Activated CD8-positive, alpha-beta T cell treated with anti-CD3 and anti-CD28 coated beads, Interleukin-2, amount 10 ng/mL, durations not matched to agents 7 days and 5 days (primary cell): ENCODE data around the gene ZNF507. TPM values are rescaled to one million over a fixed set of nuclear protein-coding genes. Genes with fewer than 3 reads are reported as not detected.

Experiments
- ATAC-seq: fragments of 150-1000 bp; cut with Tn5 transposase; one replicate; pipeline ENCODE4 v1.10.0; 2021; ENCODE audit warnings: moderate library complexity
- CTCF ChIA-PET: fragments of 350-600 bp; sonication (Branson Sonifier 250); formaldehyde crosslinking; loops from one replicate; lab custom pipeline; 2021; ENCODE audit warnings: antibody characterized with exemption; lab: Charles Lee
- POLR2A ChIA-PET: fragments of 350-600 bp; sonication (Branson Sonifier 250); formaldehyde crosslinking; loops from one replicate; lab custom pipeline; 2021; ENCODE audit warnings: antibody characterized with exemption; lab: Charles Lee
- DNase-seq: peaks from one replicate; pipeline ENCODE4 v3.0.0-alpha.2; 2020
- H3K27ac Mint-ChIP-seq: one replicate; pipeline ENCODE4 v1.8.0; 2021; ENCODE audit warnings: mild to moderate bottlenecking, mixed read lengths
- H3K27me3 Mint-ChIP-seq: one replicate; pipeline ENCODE4 v1.8.0; 2021; ENCODE audit warnings: low read depth, mixed read lengths
- H3K36me3 Mint-ChIP-seq: one replicate; pipeline ENCODE4 v1.8.0; 2021; ENCODE audit warnings: low read depth, mixed read lengths
- H3K4me1 Mint-ChIP-seq: one replicate; pipeline ENCODE4 v1.8.0; 2021; ENCODE audit warnings: low read depth, mixed read lengths
- H3K4me3 Mint-ChIP-seq: one replicate; pipeline ENCODE4 v1.8.0; 2021; ENCODE audit warnings: mild to moderate bottlenecking, mixed read lengths
- H3K9me3 Mint-ChIP-seq: one replicate; pipeline ENCODE4 v1.8.0; 2022; ENCODE audit warnings: mixed read lengths; ENCODE audit not compliant: insufficient read depth
- total RNA-seq, 2 experiments: library from RNA; stranded (reverse); gene quantifications; one replicate each; pipeline ENCODE4 v1.2.3, GENCODE V29; 2021

ZNF507 gene
- total RNA-seq, 2 experiments from 2014 or later, result 25.8 to 28.0 TPM

DNA sequence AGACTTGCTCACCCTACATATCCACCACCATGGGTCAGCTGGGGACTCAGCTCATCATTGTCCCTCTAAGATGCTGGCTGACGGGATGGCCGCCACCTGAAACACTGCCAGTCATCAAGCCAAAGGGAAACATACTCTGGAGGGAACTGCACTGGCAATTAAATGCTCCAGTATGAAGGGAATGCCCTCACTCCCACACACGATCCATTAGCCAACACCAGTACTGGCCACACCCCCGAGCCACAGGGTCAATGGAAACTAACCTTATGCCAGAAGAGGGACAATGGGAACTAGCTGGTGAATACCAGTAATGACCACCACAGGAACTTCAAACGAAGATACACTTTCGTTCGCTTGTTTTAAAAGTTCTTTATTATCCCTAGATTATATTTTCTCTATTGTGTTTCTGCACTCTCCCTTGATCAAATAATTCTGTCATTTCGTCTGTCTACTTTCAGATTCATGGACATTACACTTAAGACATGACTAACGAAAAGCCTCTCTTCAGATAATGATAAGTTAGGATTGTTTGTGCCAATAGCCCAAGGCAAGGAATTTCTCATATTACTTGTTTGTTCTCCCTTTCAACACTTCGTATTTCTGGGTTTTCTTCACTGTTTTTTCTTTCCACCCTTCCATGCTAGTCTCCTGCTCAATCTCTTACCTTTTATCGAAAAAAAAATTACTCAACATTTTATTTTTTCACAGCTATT, 1.7 kb upstream of the ZNF507 start:
- peaks cover 3% of the 10 kb centered on the region for H3K9me3 Mint-ChIP-seq
- no peak overlapping the region for H3K4me3 Mint-ChIP-seq
- DNase-seq (no peak), ATAC-seq (no peak)
- peaks cover 14% of the 10 kb centered on the region for H3K36me3 Mint-ChIP-seq
- peaks cover 5% of the 10 kb centered on the region for H3K27me3 Mint-ChIP-seq
- H3K27ac Mint-ChIP-seq, result no peak overlapping the region
- ChIA-PET CTCF (no interaction called here), POLR2A (no interaction called here)
- peaks cover 14% of the 10 kb centered on the region for H3K4me1 Mint-ChIP-seq

DNA sequence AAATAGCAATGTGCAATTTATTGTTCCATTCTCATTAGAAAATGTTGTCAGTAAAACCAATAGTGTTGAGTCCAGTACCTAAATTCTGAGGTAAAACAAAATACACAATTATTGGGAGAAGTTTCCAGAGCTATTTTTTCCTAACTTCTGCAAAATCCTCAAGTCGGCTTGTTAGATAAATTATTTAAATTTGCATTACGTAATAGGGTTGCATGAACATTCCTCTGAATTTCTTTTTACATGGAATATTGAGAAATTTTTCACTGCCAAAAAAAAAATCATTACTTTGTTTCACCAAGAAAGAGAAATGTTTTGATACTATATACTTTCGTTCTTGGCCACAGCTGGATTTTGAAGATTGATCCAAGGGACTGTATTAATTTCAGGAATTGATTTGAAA, 1.5 kb downstream of the ZNF507 start:
- peaks cover 3% of the 10 kb centered on the region for H3K9me3 Mint-ChIP-seq
- CTCF ChIA-PET, result interaction anchor here (0.7 to 1.2 kb wide), 2 partner anchors 10 to 28 kb away, joined by 3 read pairs; no protein-coding TSS in a partner anchor
- POLR2A ChIA-PET, result interaction anchor here (0.6 to 2.2 kb wide), 4 partner anchors 21 to 84 kb away, joined by 3 to 15 read pairs (median 4); partner anchors contain the start of gene DPY19L3
- peaks cover 38% of the 10 kb centered on the region for H3K36me3 Mint-ChIP-seq
- H3K27me3 Mint-ChIP-seq, result peaks cover 5% of the 10 kb centered on the region
- no peak overlapping the region for H3K27ac Mint-ChIP-seq
- DNase-seq (no peak), ATAC-seq (no peak)
- peak overlapping the region; percentile 95 for H3K4me3 Mint-ChIP-seq
- H3K4me1 Mint-ChIP-seq, result peaks cover 41% of the 10 kb centered on the region

DNA sequence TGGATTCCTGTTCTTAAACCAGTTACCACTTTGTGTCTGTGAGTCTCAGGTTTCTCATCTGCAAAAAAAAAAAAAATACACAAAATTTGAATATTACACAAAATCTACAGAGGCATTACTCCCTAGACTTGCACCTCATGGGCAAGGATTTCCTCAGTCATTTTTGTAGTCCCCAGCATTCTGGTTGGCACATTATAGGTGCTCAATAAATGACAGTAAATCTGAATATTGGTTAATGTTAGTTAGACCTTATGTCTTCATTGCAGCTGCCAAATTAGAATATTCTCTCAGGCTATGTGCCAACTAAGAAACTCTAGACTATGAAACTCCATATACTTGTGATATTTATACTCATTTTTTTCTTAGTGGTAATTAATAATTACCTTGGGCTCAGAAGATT, 2.2 kb downstream of the ZNF507 start:
- ChIA-PET CTCF (interaction anchor here (1.2 kb wide), 1 partner anchor 10 kb away, joined by 3 read pairs; no protein-coding TSS in a partner anchor), POLR2A (interaction anchor here (2.2 kb wide), 1 partner anchor 57 kb away, joined by 15 read pairs; the partner anchor contains the start of gene DPY19L3)
- H3K4me1 Mint-ChIP-seq, result peaks cover 47% of the 10 kb centered on the region
- ATAC-seq (no peak), DNase-seq (no peak)
- H3K36me3 Mint-ChIP-seq, result peaks cover 44% of the 10 kb centered on the region
- peak overlapping the region; percentile 95 for H3K4me3 Mint-ChIP-seq
- peaks cover 3% of the 10 kb centered on the region for H3K9me3 Mint-ChIP-seq
- no peak overlapping the region for H3K27ac Mint-ChIP-seq
- peaks cover 5% of the 10 kb centered on the region for H3K27me3 Mint-ChIP-seq

DNA sequence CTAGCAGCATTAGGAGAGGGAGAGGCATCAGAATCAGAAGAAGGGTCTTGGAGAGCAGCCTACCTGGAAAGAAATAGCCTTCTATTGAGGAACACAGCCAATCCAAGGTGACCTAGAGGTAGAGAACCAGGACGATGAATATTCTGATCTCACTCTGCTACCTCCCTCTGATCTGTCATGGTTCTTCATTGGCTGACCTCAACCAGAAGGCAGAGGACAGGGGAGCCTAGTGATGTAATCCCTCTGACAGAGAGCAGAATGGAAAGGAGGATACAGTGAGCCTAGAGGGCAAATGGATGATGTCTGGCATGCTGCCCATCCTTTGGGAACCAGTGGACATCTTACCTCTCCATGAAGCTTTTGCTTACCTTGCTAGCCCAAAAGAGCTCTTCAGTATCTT, 3.6 kb downstream of the ZNF507 start:
- Mint-ChIP-seq H3K4me3 (no peak overlapping the region), H3K36me3 (peaks cover 59% of the 10 kb centered on the region), H3K4me1 (peaks cover 49% of the 10 kb centered on the region), H3K27me3 (no peaks in the 10 kb centered on the region), H3K27ac (no peak overlapping the region), H3K9me3 (peaks cover 3% of the 10 kb centered on the region)
- ChIA-PET CTCF (no interaction called here), POLR2A (no interaction called here)
- DNase-seq (no peak), ATAC-seq (no peak)

DNA sequence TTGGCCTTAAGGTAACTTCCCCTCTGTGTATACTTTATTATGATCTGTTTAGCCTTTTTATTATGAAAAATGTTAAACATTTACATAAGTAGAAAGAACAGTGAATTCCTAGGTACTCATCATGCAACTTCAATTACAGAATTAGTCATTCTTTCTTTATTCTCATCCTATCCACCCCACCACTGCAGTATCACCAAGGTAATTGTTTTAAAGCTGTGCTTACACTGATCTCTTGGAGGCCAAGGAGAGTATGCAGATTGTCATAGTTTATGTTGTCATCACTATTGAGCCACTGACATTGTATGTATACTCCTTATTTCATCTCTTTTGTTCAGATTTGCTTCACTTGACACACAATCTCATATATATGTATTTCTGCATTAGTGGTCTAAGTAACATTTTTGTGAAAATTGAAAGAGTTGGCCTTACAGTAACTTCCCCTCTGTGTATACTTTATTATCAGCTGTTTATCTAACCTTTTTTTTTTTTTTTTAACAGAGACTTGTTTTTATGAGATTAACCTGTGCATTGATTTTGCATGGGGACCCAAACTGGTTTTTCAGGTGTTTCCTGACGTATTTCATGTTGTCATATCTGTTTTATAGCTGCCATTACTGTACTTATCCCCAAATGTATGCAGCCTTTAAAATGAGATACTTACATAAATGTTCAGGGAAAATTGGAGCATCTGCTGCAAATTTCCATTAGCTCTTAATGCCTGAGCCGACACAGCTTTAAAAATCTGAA, 4.5 kb downstream of the ZNF507 start:
- peaks cover 67% of the 10 kb centered on the region for H3K36me3 Mint-ChIP-seq
- no peak for DNase-seq
- H3K27ac Mint-ChIP-seq, result no peak overlapping the region
- peaks cover 46% of the 10 kb centered on the region for H3K4me1 Mint-ChIP-seq
- H3K4me3 Mint-ChIP-seq, result no peak overlapping the region
- ATAC-seq, result no peak
- POLR2A ChIA-PET, result no interaction called here
- H3K9me3 Mint-ChIP-seq, result no peaks in the 10 kb centered on the region
- CTCF ChIA-PET, result no interaction called here
- H3K27me3 Mint-ChIP-seq, result no peaks in the 10 kb centered on the region

- CTCF ChIA-PET, result no interaction called here
- H3K36me3 Mint-ChIP-seq, result peaks cover 73% of the 10 kb centered on the region
- ATAC-seq (no peak), DNase-seq (no peak)
- H3K27ac Mint-ChIP-seq, result no peak overlapping the region
- POLR2A ChIA-PET, result no interaction called here
- H3K9me3 Mint-ChIP-seq, result no peaks in the 10 kb centered on the region
- H3K27me3 Mint-ChIP-seq, result no peaks in the 10 kb centered on the region
- H3K4me3 Mint-ChIP-seq, result no peak overlapping the region
- peaks cover 46% of the 10 kb centered on the region for H3K4me1 Mint-ChIP-seq
Observed at GRCh38 chr19:32350471-32350865, 5.1 kb downstream of the ZNF507 start.

DNA sequence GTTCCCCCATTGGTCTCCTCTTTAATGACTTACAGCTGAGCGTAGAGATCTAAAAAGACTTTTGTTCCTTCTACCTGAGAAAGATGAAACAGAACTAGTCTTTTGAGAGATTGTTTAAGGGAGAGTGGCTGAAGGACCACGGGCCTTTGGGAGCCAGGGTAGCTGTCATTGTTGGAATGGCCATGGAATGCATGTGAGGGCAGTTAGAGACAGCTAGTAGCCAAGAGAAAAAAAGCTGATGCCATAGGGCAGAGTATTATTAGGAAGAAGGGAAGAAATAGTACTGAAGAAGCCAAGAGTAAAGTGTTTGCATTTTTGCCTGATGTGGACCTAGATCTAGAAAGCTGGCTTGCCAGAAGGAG, 5.6 kb downstream of the ZNF507 start:
- Mint-ChIP-seq H3K27ac (peak overlapping the region; percentile 69), H3K9me3 (no peaks in the 10 kb centered on the region), H3K4me3 (no peak overlapping the region), H3K27me3 (no peaks in the 10 kb centered on the region), H3K36me3 (peaks cover 77% of the 10 kb centered on the region), H3K4me1 (peaks cover 46% of the 10 kb centered on the region)
- DNase-seq, result no peak
- POLR2A ChIA-PET, result no interaction called here
- no peak for ATAC-seq
- CTCF ChIA-PET, result no interaction called here

DNA sequence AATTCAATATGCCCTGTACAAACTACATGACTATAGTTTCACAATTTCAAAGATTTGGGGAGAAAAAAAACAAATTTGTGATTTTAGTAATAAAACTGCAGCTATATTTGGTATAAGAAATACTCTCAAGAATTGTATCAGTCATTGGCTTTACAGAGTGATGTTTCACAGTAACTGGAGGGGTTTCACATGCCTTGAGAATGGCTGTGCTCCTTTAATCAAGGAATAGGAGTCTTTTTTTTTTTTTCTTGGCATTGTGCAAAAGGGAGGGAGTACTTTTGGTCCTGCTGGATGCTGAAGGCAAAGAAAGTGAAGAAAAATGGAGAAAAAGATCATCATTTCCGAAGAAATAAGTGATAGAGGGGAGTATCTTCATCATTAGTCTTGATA, 6.8 kb downstream of the ZNF507 start:
- Mint-ChIP-seq H3K4me3 (no peak overlapping the region), H3K36me3 (peaks cover 80% of the 10 kb centered on the region), H3K27ac (no peak overlapping the region), H3K4me1 (peaks cover 39% of the 10 kb centered on the region), H3K9me3 (no peaks in the 10 kb centered on the region), H3K27me3 (no peaks in the 10 kb centered on the region)
- DNase-seq (no peak), ATAC-seq (no peak)
- ChIA-PET CTCF (interaction anchor here (0.6 kb wide), 1 partner anchor 1670 kb away, joined by 3 read pairs; no protein-coding TSS in a partner anchor), POLR2A (no interaction called here)

DNA sequence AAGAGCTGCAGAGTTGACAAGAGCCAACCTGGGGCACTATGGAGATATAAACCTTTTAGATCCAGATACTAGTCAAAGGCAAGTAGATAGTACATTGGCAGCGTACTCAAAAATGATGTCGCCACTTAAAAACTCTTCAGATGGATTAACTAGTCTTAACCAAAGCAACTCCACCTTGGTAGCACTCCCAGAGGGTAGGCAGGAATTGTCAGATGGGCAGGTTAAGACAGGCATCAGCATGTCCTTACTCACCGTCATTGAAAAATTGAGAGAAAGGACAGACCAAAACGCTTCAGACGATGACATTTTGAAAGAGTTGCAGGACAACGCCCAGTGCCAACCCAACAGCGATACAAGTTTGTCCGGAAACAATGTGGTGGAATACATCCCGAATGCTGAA, 8.9 kb downstream of the ZNF507 start:
- Mint-ChIP-seq H3K27ac (no peak overlapping the region), H3K9me3 (no peaks in the 10 kb centered on the region), H3K4me1 (peaks cover 30% of the 10 kb centered on the region), H3K36me3 (peaks cover 76% of the 10 kb centered on the region), H3K27me3 (no peaks in the 10 kb centered on the region), H3K4me3 (no peak overlapping the region)
- DNase-seq, result no peak
- ChIA-PET CTCF (no interaction called here), POLR2A (no interaction called here)
- no peak for ATAC-seq

DNA sequence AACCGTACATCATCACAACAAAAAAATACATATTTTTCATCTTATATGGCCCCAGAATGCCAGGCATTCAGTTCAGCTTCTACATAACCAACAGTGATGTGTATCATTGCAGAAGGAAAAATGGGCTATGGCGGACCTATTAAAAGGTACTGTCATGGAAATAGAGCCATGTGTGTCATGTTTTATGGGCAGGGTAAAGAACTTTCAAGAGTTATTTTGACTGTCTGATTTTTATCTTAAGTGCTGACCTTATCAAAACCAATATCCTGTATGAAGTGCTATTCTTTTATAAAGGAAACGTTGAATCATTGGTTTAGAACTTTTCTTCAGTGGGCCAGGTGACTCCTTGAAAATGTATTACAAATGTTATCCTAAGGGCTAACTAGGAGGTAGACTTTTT, 9.9 kb downstream of the ZNF507 start:
- Mint-ChIP-seq H3K4me3 (no peak overlapping the region), H3K27ac (no peak overlapping the region), H3K9me3 (no peaks in the 10 kb centered on the region), H3K4me1 (peaks cover 21% of the 10 kb centered on the region), H3K36me3 (peaks cover 74% of the 10 kb centered on the region), H3K27me3 (no peaks in the 10 kb centered on the region)
- no peak for DNase-seq
- no peak for ATAC-seq
- POLR2A ChIA-PET, result interaction anchor here (0.8 kb wide), 1 partner anchor 10 kb away, joined by 5 read pairs; the partner anchor contains the start of gene ZNF507
- CTCF ChIA-PET, result interaction anchor here (0.7 kb wide), 1 partner anchor 50 kb away, joined by 3 read pairs; the partner anchor contains the start of gene DPY19L3

DNA sequence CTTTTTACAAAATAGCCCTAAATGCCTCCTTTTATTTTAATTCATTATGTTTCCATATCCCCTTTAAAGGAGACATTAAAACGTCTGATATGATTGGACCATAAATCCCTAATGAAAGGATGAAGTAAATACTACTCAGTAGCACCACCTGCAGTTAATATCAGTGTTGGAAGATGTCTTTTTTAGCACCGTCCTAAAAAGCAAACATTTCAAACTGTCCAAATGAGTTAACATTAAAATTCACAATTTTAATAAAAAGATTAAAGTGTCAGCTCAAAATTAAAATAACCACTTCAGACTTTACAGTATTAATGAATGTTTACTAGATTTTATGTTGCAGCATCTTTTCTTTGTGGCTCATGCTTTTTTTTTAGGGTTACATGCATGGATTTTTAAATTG, 12.3 kb downstream of the ZNF507 start:
- Mint-ChIP-seq H3K4me3 (no peak overlapping the region), H3K4me1 (peaks cover under 1% of the 10 kb centered on the region)
- POLR2A ChIA-PET, result no interaction called here

DNA sequence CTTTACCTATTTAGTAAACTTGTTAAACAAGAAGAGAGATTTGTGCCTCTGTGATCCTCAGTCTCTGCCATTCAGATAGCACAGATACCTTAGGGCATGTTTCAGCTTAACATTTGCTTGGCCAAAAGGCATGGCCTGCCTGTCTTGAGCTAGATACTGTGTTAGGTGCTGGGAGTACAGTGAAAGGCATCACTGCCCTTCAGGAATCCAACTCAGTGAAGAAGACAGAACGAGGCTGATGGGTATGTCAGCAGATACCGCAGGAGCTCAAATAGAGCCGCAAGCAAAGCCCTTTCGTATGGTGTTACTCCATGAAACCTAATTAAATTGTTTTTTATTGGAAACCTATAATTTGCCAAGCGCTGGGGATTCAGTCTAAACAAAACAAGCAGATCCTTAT, 12.9 kb downstream of the ZNF507 start:
- ChIA-PET POLR2A (no interaction called here), CTCF (interaction anchor here (0.8 to 1.1 kb wide), 2 partner anchors 12 to 29 kb away, joined by 3 read pairs; no protein-coding TSS in a partner anchor)
- DNase-seq (no peak), ATAC-seq (no peak)
- Mint-ChIP-seq H3K36me3 (peaks cover 70% of the 10 kb centered on the region), H3K27ac (no peak overlapping the region), H3K4me1 (no peaks in the 10 kb centered on the region), H3K27me3 (no peaks in the 10 kb centered on the region), H3K4me3 (no peak overlapping the region), H3K9me3 (no peaks in the 10 kb centered on the region)

More for the DNA sequence above, 12.3 kb downstream of the ZNF507 start:
- ATAC-seq (no peak), DNase-seq (no peak)
- no peak overlapping the region for H3K27ac Mint-ChIP-seq
- H3K27me3 Mint-ChIP-seq, result no peaks in the 10 kb centered on the region
- peaks cover 73% of the 10 kb centered on the region for H3K36me3 Mint-ChIP-seq
- CTCF ChIA-PET, result interaction anchor here (1.0 to 1.2 kb wide), 3 partner anchors 10 to 48 kb away, joined by 3 to 5 read pairs (median 3); partner anchors contain the start of gene DPY19L3
- no peaks in the 10 kb centered on the region for H3K9me3 Mint-ChIP-seq
